ENCODE measurements around the gene SPSB2. TPM values are rescaled to one million over a fixed set of nuclear protein-coding genes. Genes with fewer than 3 reads are reported as not detected.

Gene SPSB2, protein sequence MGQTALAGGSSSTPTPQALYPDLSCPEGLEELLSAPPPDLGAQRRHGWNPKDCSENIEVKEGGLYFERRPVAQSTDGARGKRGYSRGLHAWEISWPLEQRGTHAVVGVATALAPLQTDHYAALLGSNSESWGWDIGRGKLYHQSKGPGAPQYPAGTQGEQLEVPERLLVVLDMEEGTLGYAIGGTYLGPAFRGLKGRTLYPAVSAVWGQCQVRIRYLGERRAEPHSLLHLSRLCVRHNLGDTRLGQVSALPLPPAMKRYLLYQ
- total RNA-seq = 1 to 10 TPM; 1.7 to 2.2 TPM

DNA sequence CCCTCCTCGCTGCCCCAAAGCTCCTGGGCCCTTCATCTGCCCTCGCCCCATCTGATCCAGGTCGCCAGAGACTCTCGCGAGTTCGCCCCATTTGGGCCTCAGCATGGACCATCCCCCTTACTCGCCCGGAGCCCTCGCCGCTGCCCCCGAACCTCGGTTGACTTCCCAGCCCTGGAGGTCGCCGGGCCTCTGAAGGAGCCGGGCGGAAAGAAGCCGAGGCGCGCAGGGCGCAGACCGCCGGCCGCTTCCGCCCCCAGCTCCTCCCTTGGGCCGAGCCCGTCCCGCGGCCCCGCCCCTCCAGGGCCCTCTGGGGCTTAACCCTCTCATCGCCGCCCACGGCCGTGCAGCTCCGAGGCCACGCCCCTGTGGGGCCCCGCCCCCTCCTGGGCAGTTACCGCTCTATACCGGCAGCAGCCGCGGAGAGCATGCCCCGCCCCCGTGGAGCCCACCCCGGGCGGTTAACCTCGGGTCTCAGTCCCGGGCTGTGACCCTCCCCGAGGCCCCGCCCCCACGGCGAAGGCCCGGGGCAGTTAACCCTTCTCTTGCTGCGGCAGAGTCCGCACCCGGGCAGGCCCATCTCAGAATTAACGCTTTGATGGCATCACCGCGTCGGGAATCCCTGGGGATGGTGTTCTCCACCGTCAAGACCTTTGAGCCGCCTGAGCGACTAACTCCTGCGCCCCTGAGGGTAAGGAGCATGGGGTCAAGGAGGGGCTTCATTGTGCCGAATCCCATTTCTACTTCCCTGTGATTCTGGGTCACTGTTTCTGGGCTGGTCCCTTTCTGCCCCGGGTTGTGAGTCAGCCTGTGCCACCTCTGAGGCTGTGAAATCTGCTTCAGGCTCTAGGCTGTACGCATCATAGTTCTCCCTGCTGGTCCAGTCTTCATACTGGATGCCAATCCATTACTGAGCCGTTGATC is at the start of gene SPSB2:
Gene SPSB2 (minus strand): TSS at position 210 of the 921 bp plus-strand sequence. CDS start 402 bp downstream, outside the sequence.
- intact Hi-C loops (cut with DNase I, micrococcal nuclease) = loop anchor here (1.0 to 5.0 kb wide), 14 partner anchors 18 to 235 kb away; partner anchors contain the start of genes ENO2 (in 2 of the 2), C1RL (in 1 of the 2), CDCA3 (in 1 of the 2) and EMG1 (in 1 of the 2)
- DNase-seq (peak; percentile 100), ATAC-seq (peak; percentile 74)
- Mint-ChIP-seq H3K9me3 (ENCODE audit: low read depth) (no peaks in the 10 kb centered on the region), H3K4me1 (peaks cover 50% of the 10 kb centered on the region), H3K36me3 (ENCODE audit: low read depth) (peaks cover 62% of the 10 kb centered on the region), H3K4me3 (peak within 1 kb of the TSS; percentile 93), H3K27me3 (no peaks in the 10 kb centered on the region), H3K27ac (peak within 1 kb of the TSS; percentile 86)
- ChIA-PET POLR2A (interaction anchor here (0.5 to 2.9 kb wide), 14 partner anchors 8 to 380 kb away, joined by 3 to 31 read pairs (median 5); partner anchors contain the start of genes C12orf57, C1RL, CDCA3 and LRRC23), CTCF (interaction anchor here (0.6 to 3.2 kb wide), 37 partner anchors 9 to 432 kb away, joined by 3 to 51 read pairs (median 4); partner anchors contain the start of genes C12orf57, CDCA3, COPS7A and GNB3)

- Mint-ChIP-seq H3K27ac (no peak overlapping the region), H3K36me3 (ENCODE audit: low read depth) (peaks cover 39% of the 10 kb centered on the region), H3K4me1 (peaks cover 31% of the 10 kb centered on the region), H3K9me3 (ENCODE audit: low read depth) (no peaks in the 10 kb centered on the region), H3K4me3 (no peak overlapping the region), H3K27me3 (no peaks in the 10 kb centered on the region)
- POLR2A ChIA-PET = interaction anchor here (1.3 kb wide), 1 partner anchor 22 kb away, joined by 5 read pairs; the partner anchor contains the start of genes C12orf57 and RNU7-1
- intact Hi-C loops (cut with DNase I, micrococcal nuclease) = no loop called here
- DNase-seq (no peak), ATAC-seq (no peak)
- CTCF ChIA-PET = interaction anchor here (0.6 to 1.3 kb wide), 9 partner anchors 10 to 387 kb away, joined by 3 to 5 read pairs (median 3); partner anchors contain the start of gene LRRC23
Observed at GRCh38 chr12:6921996-6922946, 49.2 kb upstream of the SPSB2 start.

DNA sequence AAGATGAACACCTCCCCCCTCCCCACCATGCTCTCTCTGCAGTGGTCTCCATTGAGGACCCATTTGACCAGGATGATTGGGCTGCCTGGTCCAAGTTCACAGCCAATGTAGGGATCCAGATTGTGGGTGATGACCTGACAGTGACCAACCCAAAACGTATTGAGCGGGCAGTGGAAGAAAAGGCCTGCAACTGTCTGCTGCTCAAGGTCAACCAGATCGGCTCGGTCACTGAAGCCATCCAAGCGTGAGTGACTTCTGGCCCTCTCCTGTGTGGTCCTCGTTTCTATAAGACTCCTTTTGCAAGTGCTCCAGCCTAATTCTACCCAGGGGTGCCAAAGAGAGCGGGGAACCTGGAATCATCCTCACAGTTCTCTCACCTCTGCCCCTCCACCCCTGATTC is 48.4 kb upstream of the SPSB2 start:
- intact Hi-C loops (cut with DNase I, micrococcal nuclease) = no loop called here
- POLR2A ChIA-PET = interaction anchor here (1.3 kb wide), 1 partner anchor 22 kb away, joined by 5 read pairs; the partner anchor contains the start of genes C12orf57 and RNU7-1
- peaks cover 45% of the 10 kb centered on the region for H3K36me3 Mint-ChIP-seq (ENCODE audit: low read depth)

GRCh38 chr12:6919588-6919987 is 46.5 kb upstream of the SPSB2 start:
- Mint-ChIP-seq H3K27me3 (no peaks in the 10 kb centered on the region), H3K9me3 (ENCODE audit: low read depth) (no peaks in the 10 kb centered on the region), H3K36me3 (ENCODE audit: low read depth) (peaks cover 59% of the 10 kb centered on the region), H3K4me3 (no peak overlapping the region), H3K27ac (peak overlapping the region; percentile 38), H3K4me1 (peaks cover 31% of the 10 kb centered on the region)
- CTCF ChIA-PET = interaction anchor here (0.6 to 1.4 kb wide), 2 partner anchors 28 to 52 kb away, joined by 3 to 5 read pairs; partner anchors contain the start of gene TPI1
- POLR2A ChIA-PET = no interaction called here
- intact Hi-C loops (cut with DNase I, micrococcal nuclease) = no loop called here
- ATAC-seq (no peak), DNase-seq (no peak)

More for the DNA sequence above, 48.4 kb upstream of the SPSB2 start:
- Mint-ChIP-seq H3K27ac (no peak overlapping the region), H3K4me3 (no peak overlapping the region), H3K4me1 (peaks cover 28% of the 10 kb centered on the region), H3K27me3 (no peaks in the 10 kb centered on the region), H3K9me3 (ENCODE audit: low read depth) (no peaks in the 10 kb centered on the region)
- CTCF ChIA-PET = interaction anchor here (0.6 to 1.3 kb wide), 6 partner anchors 9 to 223 kb away, joined by 3 to 5 read pairs (median 4); partner anchors contain the start of gene LRRC23
- no peak for ATAC-seq
- no peak for DNase-seq

GRCh38 chr12:6917491-6918231 is 44.6 kb upstream of the SPSB2 start:
- CTCF ChIA-PET = interaction anchor here (0.6 to 1.3 kb wide), 4 partner anchors 11 to 1014 kb away, joined by 3 to 5 read pairs (median 3); no protein-coding TSS in a partner anchor
- peaks cover 51% of the 10 kb centered on the region for H3K36me3 Mint-ChIP-seq (ENCODE audit: low read depth)
- H3K4me1 Mint-ChIP-seq = peaks cover 37% of the 10 kb centered on the region
- no peaks in the 10 kb centered on the region for H3K9me3 Mint-ChIP-seq (ENCODE audit: low read depth)
- H3K27me3 Mint-ChIP-seq = no peaks in the 10 kb centered on the region
- H3K27ac Mint-ChIP-seq = no peak overlapping the region
- no peak overlapping the region for H3K4me3 Mint-ChIP-seq
- DNase-seq (no peak), ATAC-seq (no peak)
- intact Hi-C loops (cut with DNase I, micrococcal nuclease) = no loop called here
- POLR2A ChIA-PET = interaction anchor here (0.8 to 1.1 kb wide), 3 partner anchors 20 to 47 kb away, joined by 3 read pairs; partner anchors contain the start of gene RNU7-1

DNA sequence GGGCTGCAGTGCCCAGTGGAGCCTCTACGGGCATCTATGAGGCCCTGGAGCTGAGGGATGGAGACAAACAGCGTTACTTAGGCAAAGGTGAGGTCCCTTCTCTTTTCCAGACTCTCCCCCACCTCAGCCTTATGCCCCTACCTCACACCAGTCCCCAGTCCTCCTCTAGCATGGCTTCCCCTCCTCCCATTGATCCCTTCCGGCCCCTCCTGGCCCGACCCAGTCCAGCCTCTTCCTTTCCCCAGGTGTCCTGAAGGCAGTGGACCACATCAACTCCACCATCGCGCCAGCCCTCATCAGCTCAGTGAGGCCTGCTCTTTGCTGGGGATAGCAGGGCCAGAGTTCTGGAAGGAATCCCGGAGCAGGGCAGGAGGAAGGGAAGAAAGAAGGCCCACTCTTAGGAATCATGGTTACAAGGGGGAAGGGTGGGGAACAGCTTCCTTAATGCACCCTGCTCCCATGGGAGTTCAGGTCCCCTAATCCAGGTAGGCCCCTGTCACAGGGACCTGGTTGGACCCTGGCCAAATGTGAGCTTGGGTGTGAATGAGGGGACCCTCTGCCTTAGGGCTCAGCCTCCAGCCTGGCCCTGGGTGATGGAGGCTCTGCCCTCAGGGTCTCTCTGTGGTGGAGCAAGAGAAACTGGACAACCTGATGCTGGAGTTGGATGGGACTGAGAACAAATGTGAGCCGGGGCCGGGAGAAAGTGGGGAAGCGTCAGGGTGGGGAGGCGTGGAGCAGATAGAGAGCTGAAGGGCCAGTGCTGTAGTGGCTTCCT is 43.5 kb upstream of the SPSB2 start:
- Mint-ChIP-seq H3K27ac (no peak overlapping the region), H3K27me3 (no peaks in the 10 kb centered on the region), H3K4me1 (peaks cover 38% of the 10 kb centered on the region), H3K36me3 (ENCODE audit: low read depth) (peaks cover 43% of the 10 kb centered on the region), H3K4me3 (peak overlapping the region; percentile 98), H3K9me3 (ENCODE audit: low read depth) (no peaks in the 10 kb centered on the region)
- CTCF ChIA-PET = interaction anchor here (0.6 to 1.5 kb wide), 7 partner anchors 7 to 1015 kb away, joined by 3 to 4 read pairs (median 3); no protein-coding TSS in a partner anchor
- DNase-seq = no peak
- POLR2A ChIA-PET = interaction anchor here (1.1 kb wide), 1 partner anchor 46 kb away, joined by 3 read pairs; no protein-coding TSS in a partner anchor
- ATAC-seq = no peak
- intact Hi-C loops (cut with DNase I, micrococcal nuclease) = no loop called here

GRCh38 chr12:6915789-6916285 is 42.7 kb upstream of the SPSB2 start:
- peaks cover 38% of the 10 kb centered on the region for H3K4me1 Mint-ChIP-seq
- peak overlapping the region; percentile 78 for H3K27ac Mint-ChIP-seq
- ChIA-PET POLR2A (no interaction called here), CTCF (interaction anchor here (0.7 to 1.5 kb wide), 3 partner anchors 8 to 378 kb away, joined by 3 read pairs; no protein-coding TSS in a partner anchor)
- no peak for ATAC-seq
- H3K4me3 Mint-ChIP-seq = peak overlapping the region; percentile 98
- H3K9me3 Mint-ChIP-seq (ENCODE audit: low read depth) = no peaks in the 10 kb centered on the region
- no peak for DNase-seq
- peaks cover 40% of the 10 kb centered on the region for H3K36me3 Mint-ChIP-seq (ENCODE audit: low read depth)
- intact Hi-C loops (cut with DNase I, micrococcal nuclease) = loop anchor here (2.0 kb wide), 3 partner anchors 13 to 103 kb away; partner anchors contain the start of genes LPCAT3 (in 1 of the 2) and SPSB2 (in 1 of the 2)
- H3K27me3 Mint-ChIP-seq = no peaks in the 10 kb centered on the region

DNA sequence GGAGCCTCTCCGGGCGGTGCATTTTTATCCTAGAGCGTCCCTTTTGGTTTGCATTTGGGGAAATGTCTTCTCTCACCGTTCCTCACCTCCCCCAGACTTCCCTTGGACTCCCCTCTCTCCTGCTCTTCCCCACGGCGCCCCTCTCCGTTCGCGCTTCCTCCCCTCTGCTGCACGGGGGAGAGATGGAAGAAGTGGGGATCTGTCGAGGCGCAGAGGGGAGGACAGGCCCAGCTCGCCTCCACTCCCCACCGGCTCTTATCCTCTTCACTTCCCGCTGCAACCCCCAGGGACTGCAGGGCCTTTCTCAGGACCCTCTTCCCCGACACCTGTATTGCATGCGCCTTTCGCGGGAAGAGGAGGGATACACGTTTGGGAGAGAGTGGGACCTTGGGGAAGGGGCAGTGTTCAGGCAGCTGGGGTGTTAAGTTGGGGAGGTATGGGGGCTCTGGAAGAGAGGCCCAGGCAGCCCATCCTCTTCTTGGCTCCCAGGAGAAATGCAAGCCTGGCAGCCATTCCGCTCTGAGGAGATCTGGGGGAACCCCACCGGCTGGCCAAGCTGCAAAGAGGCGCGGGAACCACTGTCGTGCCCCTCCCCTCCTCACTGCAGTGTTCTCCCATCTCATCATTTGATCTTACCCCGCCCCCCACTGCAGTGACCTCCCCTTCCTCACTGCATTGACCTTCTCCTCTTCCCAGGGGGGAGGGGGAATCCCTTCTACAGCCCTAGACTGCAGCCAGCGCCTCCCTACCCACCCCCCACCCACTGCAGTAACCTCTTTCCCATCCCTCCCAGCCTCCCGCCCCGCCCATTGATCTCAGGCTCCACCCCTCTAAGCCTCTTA is 42.1 kb upstream of the SPSB2 start:
- ChIA-PET CTCF (interaction anchor here (0.6 to 1.5 kb wide), 5 partner anchors 9 to 1034 kb away, joined by 3 to 6 read pairs (median 3); no protein-coding TSS in a partner anchor), POLR2A (interaction anchor here (0.6 to 1.8 kb wide), 4 partner anchors 24 to 396 kb away, joined by 3 to 8 read pairs (median 3); partner anchors contain the start of genes C12orf57 and RNU7-1)
- peak overlapping the region; percentile 98 for H3K4me3 Mint-ChIP-seq
- peaks cover 38% of the 10 kb centered on the region for H3K4me1 Mint-ChIP-seq
- H3K9me3 Mint-ChIP-seq (ENCODE audit: low read depth) = no peaks in the 10 kb centered on the region
- H3K36me3 Mint-ChIP-seq (ENCODE audit: low read depth) = peaks cover 40% of the 10 kb centered on the region
- no peak for ATAC-seq
- peak overlapping the region; percentile 78 for H3K27ac Mint-ChIP-seq
- DNase-seq = peak; percentile 54
- no peaks in the 10 kb centered on the region for H3K27me3 Mint-ChIP-seq
- intact Hi-C loops (cut with DNase I, micrococcal nuclease) = loop anchor here (1.0 to 2.0 kb wide), 6 partner anchors 14 to 104 kb away; partner anchors contain the start of genes SPSB2 (in 2 of the 2) and LPCAT3 (in 1 of the 2)

Data from activated CD4-positive, alpha-beta T cell treated with anti-CD3 and anti-CD28 coated beads for 36 hours (primary cell).